Esophagus squamous epithelium (tissue), 4 donors: ENCODE results near the gene LDB2.

Experiments
- POLR2A ChIP-seq, 4 donors: fragments of 450-650 bp; IDR thresholded peaks; one replicate each; pipeline ENCODE4 v1.6.1; 2017; ENCODE audit warnings: antibody characterized with exemption in 4 of 4, mild to moderate bottlenecking in 4 of 4, moderate library complexity in 3 of 4
- TF ChIP-seq, protein P1 (sequence below), 6 experiments: fragments of 450-650 bp in 4 of 6; fragments of 200-600 bp in 2 of 6; sonication (generic) in 2 of 6; IDR thresholded peaks; one replicate each; pipeline ENCODE4 v1.5.1; 2016 to 2019; ENCODE audit warnings: antibody characterized with exemption in 6 of 6, mild to moderate bottlenecking in 4 of 6, moderate library complexity in 4 of 6

DNA sequence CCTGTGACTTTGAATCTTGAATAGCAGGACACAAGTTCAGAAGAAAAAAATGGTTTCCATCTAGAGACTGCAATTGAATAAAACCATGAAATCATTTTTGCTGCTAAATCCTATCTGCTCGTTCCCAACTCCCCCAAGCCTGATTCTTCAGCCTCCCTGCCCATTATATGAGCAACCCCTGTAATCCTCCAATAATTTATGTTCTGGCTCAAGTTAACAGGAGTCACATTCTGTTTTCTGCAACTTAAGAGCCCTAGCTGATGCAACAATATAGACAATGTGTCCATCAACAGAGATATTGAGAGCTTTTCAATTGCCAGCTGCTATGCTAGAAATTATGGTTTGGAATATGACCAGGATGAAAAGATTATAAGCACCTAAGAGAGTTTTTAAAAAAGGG lies 84.1 kb downstream of the LDB2 start:
- TF ChIP-seq POLR2A (IDR thresholded peaks at IDR 0.05), result no peak
- TF ChIP-seq, protein P1, sequence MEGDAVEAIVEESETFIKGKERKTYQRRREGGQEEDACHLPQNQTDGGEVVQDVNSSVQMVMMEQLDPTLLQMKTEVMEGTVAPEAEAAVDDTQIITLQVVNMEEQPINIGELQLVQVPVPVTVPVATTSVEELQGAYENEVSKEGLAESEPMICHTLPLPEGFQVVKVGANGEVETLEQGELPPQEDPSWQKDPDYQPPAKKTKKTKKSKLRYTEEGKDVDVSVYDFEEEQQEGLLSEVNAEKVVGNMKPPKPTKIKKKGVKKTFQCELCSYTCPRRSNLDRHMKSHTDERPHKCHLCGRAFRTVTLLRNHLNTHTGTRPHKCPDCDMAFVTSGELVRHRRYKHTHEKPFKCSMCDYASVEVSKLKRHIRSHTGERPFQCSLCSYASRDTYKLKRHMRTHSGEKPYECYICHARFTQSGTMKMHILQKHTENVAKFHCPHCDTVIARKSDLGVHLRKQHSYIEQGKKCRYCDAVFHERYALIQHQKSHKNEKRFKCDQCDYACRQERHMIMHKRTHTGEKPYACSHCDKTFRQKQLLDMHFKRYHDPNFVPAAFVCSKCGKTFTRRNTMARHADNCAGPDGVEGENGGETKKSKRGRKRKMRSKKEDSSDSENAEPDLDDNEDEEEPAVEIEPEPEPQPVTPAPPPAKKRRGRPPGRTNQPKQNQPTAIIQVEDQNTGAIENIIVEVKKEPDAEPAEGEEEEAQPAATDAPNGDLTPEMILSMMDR (IDR thresholded peaks at IDR 0.05), result no peak
